ENCODE data around the gene GNAS.

GRCh38 chr20:58932170-58932569, 79.7 kb downstream of the GNAS start:
- TF ChIP-seq CTCF (IDR thresholded peaks at IDR 0.05) (no peak), POLR2A (IDR thresholded peaks at IDR 0.05) (no peak), EP300 (IDR thresholded peaks at IDR 0.05) (no peak)
